BLaER1 treated with 17β-estradiol and CSF1 and Interleukin-3, amounts not matched to agents 10 nM and 100 nM (cell line): ENCODE data around the gene GNB1.

Experiments used
- H3K27ac ChIP-seq, 11 experiments: shearing (Covaris generic); formaldehyde crosslinking; 2 replicates each; pipeline ENCODE4 v1.8.1; 2022
- H3K27me3 ChIP-seq, 11 experiments: shearing (Covaris generic); formaldehyde crosslinking; 2 replicates each; pipeline ENCODE4 v1.8.1; 2022
- H3K36me3 ChIP-seq, 11 experiments: shearing (Covaris generic); formaldehyde crosslinking; 2 replicates each; pipeline ENCODE4 v1.8.1; 2022
- H3K4me1 ChIP-seq, 10 experiments: shearing (Covaris generic); formaldehyde crosslinking; 2 replicates each; pipeline ENCODE4 v1.8.1; 2022
- H3K4me2 ChIP-seq, 11 experiments: shearing (Covaris generic); formaldehyde crosslinking; 2 replicates each; pipeline ENCODE4 v1.8.1; 2022
- H3K4me3 ChIP-seq, 10 experiments: shearing (Covaris generic); formaldehyde crosslinking; 2 replicates each; pipeline ENCODE4 v1.8.1; 2022
- H3K9ac ChIP-seq, 11 experiments: shearing (Covaris generic); formaldehyde crosslinking; 2 replicates each; pipeline ENCODE4 v1.8.1; 2022
- H3K9me3 ChIP-seq, 11 experiments: shearing (Covaris generic); formaldehyde crosslinking; replicated peaks in 1 of 11; 2 replicates each; pipeline ENCODE4 v1.8.1; 2022
- H4K20me1 ChIP-seq, 11 experiments: shearing (Covaris generic); formaldehyde crosslinking; 2 replicates each; pipeline ENCODE4 v1.8.1; 2022
- Cebpa-rat ChIP-seq, 11 experiments: shearing (Covaris generic); IDR thresholded peaks; 2 replicates each; pipeline ENCODE4 v1.8.1; 2022

The GNB1 gene

GRCh38 chr1:1920608-1921458 is 29.9 kb upstream of the GNB1 start:
- Histone ChIP-seq H3K9ac (no peak overlapping the region), H3K27ac (no peak overlapping the region), H3K27me3 (peaks cover 0 to 14% (median 0%) of the 10 kb centered on the region in 11 experiments; a peak in 3 of 22 replicates), H3K4me3 (no peak overlapping the region), H3K9me3 (no peaks in the 10 kb centered on the region), H3K36me3 (no peaks in the 10 kb centered on the region), H3K4me1 (peaks cover 11 to 78% (median 69%) of the 10 kb centered on the region in 10 experiments), H3K4me2 (peak overlapping the region in 7 of 11 experiments; percentile 83 to 99 (median 87); a peak in 9 of 22 replicates), H4K20me1 (peaks cover 0 to 43% (median 0%) of the 10 kb centered on the region in 11 experiments; a peak in 7 of 22 replicates)
- no peak for TF ChIP-seq Cebpa-rat (IDR thresholded peaks at IDR 0.05)

DNA sequence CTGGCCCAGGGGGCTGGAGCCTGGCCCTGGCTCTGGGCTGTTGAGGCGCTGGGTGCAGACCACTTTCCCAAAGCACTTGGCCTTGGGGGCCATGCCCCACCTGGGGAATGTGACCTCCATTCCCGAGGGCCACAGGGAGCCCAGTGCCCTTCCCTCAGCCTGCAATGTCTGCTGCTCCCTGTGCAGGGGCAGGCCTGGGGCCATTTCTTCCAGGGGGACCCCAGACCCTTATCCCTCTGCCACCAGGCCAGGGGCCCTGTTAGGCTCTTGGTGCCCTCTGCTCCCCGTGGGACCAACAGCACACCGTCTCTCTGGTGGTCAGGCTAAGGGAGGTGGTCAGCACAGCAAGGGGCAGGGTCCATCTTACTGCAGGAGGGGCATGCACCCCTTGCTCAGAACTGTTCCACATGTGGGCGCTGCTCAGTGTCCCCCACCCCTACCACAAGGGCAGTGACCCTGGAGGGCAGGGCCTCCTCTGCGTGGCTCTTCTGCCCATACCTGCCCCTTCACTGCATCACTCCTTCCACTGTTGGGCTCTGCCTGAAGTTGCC is 29.2 kb upstream of the GNB1 start:
- H3K9ac ChIP-seq: peak overlapping the region in 7 of 11 experiments; percentile 19 to 68 (median 46); a peak in 9 of 22 replicates
- no peaks in the 10 kb centered on the region for H3K36me3 ChIP-seq
- H4K20me1 ChIP-seq: peaks cover 0 to 40% (median 0%) of the 10 kb centered on the region in 11 experiments; a peak in 7 of 22 replicates
- no peaks in the 10 kb centered on the region for H3K9me3 ChIP-seq
- peaks cover 11 to 71% (median 62%) of the 10 kb centered on the region in 10 experiments for H3K4me1 ChIP-seq
- TF ChIP-seq Cebpa-rat (IDR thresholded peaks at IDR 0.05): no peak
- H3K4me2 ChIP-seq: peak overlapping the region; percentile 83 to 99 (median 89)
- H3K27ac ChIP-seq: peak overlapping the region in 7 of 11 experiments; percentile 13 to 56 (median 42); a peak in 8 of 22 replicates
- peak overlapping the region in 9 of 10 experiments; percentile 39 to 78 (median 59); a peak in 14 of 20 replicates for H3K4me3 ChIP-seq
- H3K27me3 ChIP-seq: peaks cover 0 to 11% (median 0%) of the 10 kb centered on the region in 11 experiments; a peak in 3 of 22 replicates

GRCh38 chr1:1919304-1920056 is 28.6 kb upstream of the GNB1 start:
- H4K20me1 ChIP-seq: peaks cover 0 to 40% (median 0%) of the 10 kb centered on the region in 11 experiments; a peak in 7 of 22 replicates
- peaks cover 0 to 8% (median 0%) of the 10 kb centered on the region in 11 experiments; a peak in 3 of 22 replicates for H3K27me3 ChIP-seq
- no peaks in the 10 kb centered on the region for H3K9me3 ChIP-seq
- peak overlapping the region; percentile 92 to 100 (median 98) for H3K4me2 ChIP-seq
- peak overlapping the region in 8 of 11 experiments; percentile 13 to 60 (median 46); a peak in 12 of 22 replicates for H3K27ac ChIP-seq
- no peaks in the 10 kb centered on the region for H3K36me3 ChIP-seq
- H3K4me1 ChIP-seq: peaks cover 11 to 68% (median 55%) of the 10 kb centered on the region in 10 experiments
- no peak for TF ChIP-seq Cebpa-rat (IDR thresholded peaks at IDR 0.05)
- H3K9ac ChIP-seq: peak overlapping the region in 10 of 11 experiments; percentile 59 to 78 (median 72); a peak in 20 of 22 replicates
- H3K4me3 ChIP-seq: peak overlapping the region; percentile 59 to 78 (median 66)

DNA sequence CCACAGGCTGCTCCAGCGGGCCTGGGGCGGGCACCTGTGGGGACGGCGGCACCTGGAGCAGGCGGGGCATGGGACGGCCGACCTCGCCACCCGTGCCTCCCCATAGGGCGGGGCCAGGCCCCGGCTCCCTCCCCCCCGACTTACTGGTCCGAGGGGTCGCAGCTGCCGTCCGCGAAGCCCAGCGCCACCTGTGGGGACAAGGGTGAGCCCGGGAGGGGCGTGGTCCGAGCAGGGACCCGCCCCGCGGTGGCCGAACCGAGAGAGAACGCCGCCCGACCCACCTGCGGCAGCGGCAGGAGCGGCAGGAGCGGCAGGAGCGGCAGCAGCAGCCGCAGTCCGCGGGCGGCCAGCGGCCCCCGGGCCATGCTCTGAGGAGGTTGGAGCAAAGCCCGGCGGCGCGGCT is 28.0 kb upstream of the GNB1 start, which contains the start of gene TMEM52:
Gene TMEM52 (minus strand): TSS at position 379 of the 403 bp plus-strand sequence. CDS start 14 bp downstream, at position 365.
- Histone ChIP-seq H4K20me1 (peaks cover 0 to 40% (median 0%) of the 10 kb centered on the region in 11 experiments; a peak in 7 of 22 replicates), H3K27ac (peak within 1 kb of the TSS in 10 of 11 experiments; percentile 3 to 60 (median 48); a peak in 14 of 22 replicates), H3K9ac (peak within 1 kb of the TSS; percentile 59 to 78 (median 71)), H3K4me1 (peaks cover 11 to 71% (median 53%) of the 10 kb centered on the region in 10 experiments), H3K36me3 (no peaks in the 10 kb centered on the region), H3K27me3 (peaks cover 0 to 6% (median 0%) of the 10 kb centered on the region in 11 experiments; a peak in 3 of 22 replicates), H3K9me3 (no peaks in the 10 kb centered on the region), H3K4me3 (peak within 1 kb of the TSS; percentile 59 to 78 (median 66)), H3K4me2 (peak within 1 kb of the TSS; percentile 92 to 100 (median 98))
- no peak for TF ChIP-seq Cebpa-rat (IDR thresholded peaks at IDR 0.05)

GRCh38 chr1:1917995-1918900 is 27.4 kb upstream of the GNB1 start:
- Histone ChIP-seq H4K20me1 (peaks cover 0 to 35% (median 0%) of the 10 kb centered on the region in 11 experiments; a peak in 7 of 22 replicates), H3K4me3 (peak overlapping the region; percentile 59 to 78 (median 66)), H3K27me3 (peaks cover 0 to 6% (median 0%) of the 10 kb centered on the region in 11 experiments; a peak in 3 of 22 replicates), H3K4me2 (peak overlapping the region; percentile 92 to 100 (median 98)), H3K9ac (peak overlapping the region; percentile 59 to 78 (median 71)), H3K4me1 (peaks cover 11 to 65% (median 47%) of the 10 kb centered on the region in 10 experiments), H3K36me3 (no peaks in the 10 kb centered on the region), H3K27ac (peak overlapping the region in 7 of 11 experiments; percentile 3 to 60 (median 47); a peak in 7 of 22 replicates), H3K9me3 (no peaks in the 10 kb centered on the region)
- TF ChIP-seq Cebpa-rat (IDR thresholded peaks at IDR 0.05): no peak

DNA sequence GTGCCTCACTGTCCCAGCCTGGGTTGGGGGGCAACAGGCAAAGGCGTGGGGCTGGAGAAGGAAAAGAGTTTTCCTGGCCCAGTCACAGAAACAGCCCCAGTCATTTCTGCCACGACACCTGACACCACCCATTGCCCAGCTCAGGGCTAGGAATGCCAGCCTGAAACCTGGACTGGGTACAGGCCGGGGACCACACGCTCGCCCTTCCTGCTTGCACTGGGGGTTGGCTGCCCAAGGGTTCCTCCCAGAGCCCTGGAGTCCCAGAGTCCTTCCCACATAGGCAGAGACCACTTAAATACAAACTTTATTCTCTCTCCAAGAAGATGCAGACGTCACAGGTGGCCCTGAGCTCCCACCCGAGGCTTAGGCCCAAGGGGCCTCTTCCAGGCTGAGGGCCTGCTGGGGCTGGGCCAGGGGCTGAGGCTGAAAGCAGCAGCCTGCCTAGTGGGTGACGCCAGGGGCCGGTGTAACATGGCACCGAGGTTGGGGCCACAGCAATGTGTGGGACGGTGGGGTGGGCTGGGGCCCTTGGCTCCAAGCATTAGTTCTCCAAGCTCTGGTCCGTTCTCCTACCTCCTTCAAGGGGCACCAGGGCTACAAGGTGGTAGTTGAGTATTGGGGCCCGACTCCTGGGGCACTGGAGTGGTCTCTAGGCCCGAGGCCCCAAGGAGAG is 26.6 kb upstream of the GNB1 start:
- no peak overlapping the region for H3K4me3 ChIP-seq
- H3K36me3 ChIP-seq: no peaks in the 10 kb centered on the region
- peaks cover 0 to 28% (median 0%) of the 10 kb centered on the region in 11 experiments; a peak in 5 of 22 replicates for H4K20me1 ChIP-seq
- H3K4me2 ChIP-seq: peak overlapping the region; percentile 92 to 100 (median 98); a peak in 12 of 22 replicates
- H3K9me3 ChIP-seq: no peaks in the 10 kb centered on the region
- TF ChIP-seq Cebpa-rat (IDR thresholded peaks at IDR 0.05): no peak
- no peak overlapping the region for H3K27ac ChIP-seq
- peaks cover 11 to 57% (median 39%) of the 10 kb centered on the region in 10 experiments for H3K4me1 ChIP-seq
- peaks cover 0 to 6% (median 0%) of the 10 kb centered on the region in 11 experiments; a peak in 3 of 22 replicates for H3K27me3 ChIP-seq
- H3K9ac ChIP-seq: no peak overlapping the region; a peak in 1 of 22 replicates

DNA sequence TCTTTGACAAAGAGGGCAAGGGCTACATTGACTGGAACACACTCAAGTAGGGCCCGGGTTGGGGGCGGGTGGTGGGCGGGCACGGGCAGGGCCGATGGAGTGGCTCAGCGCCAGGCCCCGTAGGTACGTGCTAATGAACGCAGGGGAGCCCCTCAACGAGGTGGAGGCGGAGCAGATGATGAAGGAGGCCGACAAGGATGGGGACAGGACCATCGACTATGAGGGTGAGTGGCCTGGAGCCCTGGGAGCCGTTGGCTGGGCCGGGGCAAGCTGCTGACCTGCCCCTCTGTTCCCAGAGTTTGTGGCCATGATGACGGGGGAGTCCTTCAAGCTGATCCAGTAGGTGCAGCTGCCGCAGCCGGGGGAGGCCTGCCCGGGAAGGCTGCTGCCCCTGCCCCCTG is 26.0 kb upstream of the GNB1 start:
- peaks cover 11 to 51% (median 33%) of the 10 kb centered on the region in 10 experiments for H3K4me1 ChIP-seq
- no peak overlapping the region for H3K4me3 ChIP-seq
- no peaks in the 10 kb centered on the region for H3K9me3 ChIP-seq
- TF ChIP-seq Cebpa-rat (IDR thresholded peaks at IDR 0.05): no peak
- H3K36me3 ChIP-seq: no peaks in the 10 kb centered on the region
- H3K4me2 ChIP-seq: no peak overlapping the region
- H4K20me1 ChIP-seq: peaks cover 0 to 23% (median 0%) of the 10 kb centered on the region in 11 experiments; a peak in 4 of 22 replicates
- H3K27ac ChIP-seq: no peak overlapping the region
- H3K9ac ChIP-seq: no peak overlapping the region
- peaks cover 0 to 6% (median 0%) of the 10 kb centered on the region in 11 experiments; a peak in 3 of 22 replicates for H3K27me3 ChIP-seq
